Stimulated activated CD4-positive, alpha-beta T cell treated with anti-CD3 and anti-CD28 coated beads, Interleukin-2, amount 100 ng/mL, for 48 hours (primary cell): ENCODE data around the gene RNF130.
"Not testable (repeated sequence)": the region's sequence is repeated elsewhere in the genome, so short reads cannot be mapped to it uniquely, and the experiment has no call there.

Source experiments
- DNase-seq, 2 donors: peaks; one replicate each; pipeline ENCODE4 v3.0.0-alpha.2; 2020

Gene RNF130

GRCh38 chr5:179967489-179967888, 104.1 kb downstream of the RNF130 start:
- DNase-seq, result no peak

GRCh38 chr5:179964015-179964414, 107.5 kb downstream of the RNF130 start:
- DNase-seq, result no peak

GRCh38 chr5:179963375-179963774, 108.2 kb downstream of the RNF130 start:
- DNase-seq, result no peak

GRCh38 chr5:179960204-179960831, 111.2 kb downstream of the RNF130 start:
- no peak for DNase-seq

- no peak for DNase-seq
Observed at GRCh38 chr5:179959641-179960040, 111.9 kb downstream of the RNF130 start.

GRCh38 chr5:179959118-179959517, 112.4 kb downstream of the RNF130 start:
- DNase-seq, result not testable (repeated sequence)

GRCh38 chr5:179955630-179956029, 115.9 kb downstream of the RNF130 start:
- DNase-seq, result no peak

GRCh38 chr5:179955062-179955461, 116.5 kb downstream of the RNF130 start:
- DNase-seq, result no peak

- no peak for DNase-seq
Observed at GRCh38 chr5:179954434-179954833, 117.1 kb downstream of the RNF130 start.

GRCh38 chr5:179953987-179954386, 117.6 kb downstream of the RNF130 start:
- no peak for DNase-seq

GRCh38 chr5:179936976-179937681, 134.4 kb downstream of the RNF130 start:
- no peak for DNase-seq

GRCh38 chr5:179930788-179931473, 140.6 kb downstream of the RNF130 start:
- no peak for DNase-seq

GRCh38 chr5:179927824-179928223, 143.7 kb downstream of the RNF130 start:
- no peak for DNase-seq

- DNase-seq, result no peak
Observed at GRCh38 chr5:179926657-179927056, 144.9 kb downstream of the RNF130 start.

- DNase-seq, result no peak
Observed at GRCh38 chr5:179923436-179923835, 148.1 kb downstream of the RNF130 start.

GRCh38 chr5:179920175-179920574, 151.4 kb downstream of the RNF130 start:
- no peak for DNase-seq

GRCh38 chr5:179919487-179920060, 152.0 kb downstream of the RNF130 start:
- DNase-seq, result no peak

- no peak for DNase-seq
Observed at GRCh38 chr5:179918742-179919486, 152.6 kb downstream of the RNF130 start.

- no peak for DNase-seq
Observed at GRCh38 chr5:179916523-179916922, 155.0 kb downstream of the RNF130 start.

- DNase-seq, result no peak
Observed at GRCh38 chr5:179915406-179915935, 156.1 kb downstream of the RNF130 start.

GRCh38 chr5:179914032-179914755, 157.4 kb downstream of the RNF130 start:
- no peak for DNase-seq

- no peak for DNase-seq
Observed at GRCh38 chr5:179913461-179913860, 158.1 kb downstream of the RNF130 start.
